ENCODE data around the gene FADS1. TPM values are rescaled to one million over a fixed set of nuclear protein-coding genes. Genes with fewer than 3 reads are reported as not detected.
A peak's percentile ranks its signal among the peaks of the same experiment; 100 is the strongest.

FADS1 gene
- total RNA-seq, 1 experiment from 2014 or later: 116 TPM

GRCh38 chr11:61792310-61793082, 24.3 kb downstream of the FADS1 start, which contains the start of the genes FEN1 and TMEM258:
Gene FEN1, plus strand, starts transcription at chr11:61792911. Its CDS starts 2,451 bp downstream, at chr11:61795362.
Gene TMEM258, minus strand, starts transcription at chr11:61792599. Its CDS starts 41 bp downstream, at chr11:61792558.
- ChIA-PET CTCF (interaction anchor here (0.8 to 2.5 kb wide), 12 partner anchors 23 to 315 kb away, joined by 3 to 24 read pairs (median 6); partner anchors contain the start of gene FADS1), POLR2A (interaction anchor here (0.5 to 2.6 kb wide), 13 partner anchors 8 to 331 kb away, joined by 3 to 60 read pairs (median 4); partner anchors contain the start of genes FADS1 and INCENP)
- Histone ChIP-seq H3K27me3 (replicated peaks; ENCODE audit: control insufficient read depth, insufficient read depth, low read length) (no peaks in the 10 kb centered on the region), H3K36me3 (ENCODE audit: control insufficient read depth, insufficient read depth, low read length) (peaks cover 8% of the 10 kb centered on the region), H3K4me3 (ENCODE audit: low read depth, low read length) (peak within 1 kb of the TSS; percentile 54), H3K4me1 (peaks cover 5% of the 10 kb centered on the region; the same call in 1 of the 2 replicates), H3K9me3 (no peaks in the 10 kb centered on the region)
- H3K27me3 Mint-ChIP-seq (ENCODE audit: insufficient read depth, unreplicated experiment): no peaks in the 10 kb centered on the region
- BruUV-seq (replicated peaks): no TSS peak
- intact Hi-C loops (cut with micrococcal nuclease; ENCODE audit: unreplicated experiment): loop anchor here (1.0 kb wide), 2 partner anchors 35 to 155 kb away; no protein-coding TSS in a partner anchor
- H3K4me3 Mint-ChIP-seq (ENCODE audit: unreplicated experiment): peak within 1 kb of the TSS; percentile 96
- peaks cover 21% of the 10 kb centered on the region for H3K4me1 Mint-ChIP-seq (ENCODE audit: low read depth, unreplicated experiment)
- no peaks in the 10 kb centered on the region for H3K9me3 Mint-ChIP-seq (ENCODE audit: unreplicated experiment)
- H3K36me3 Mint-ChIP-seq (ENCODE audit: insufficient read depth, unreplicated experiment): peaks cover 82% of the 10 kb centered on the region
- no peak for TF ChIP-seq CTCF (IDR thresholded peaks at IDR 0.05; ENCODE audit: insufficient read depth in 1 of 2, low read depth in 1 of 2, low read length in 1 of 2, severe bottlenecking in 1 of 2, unreplicated experiment in 1 of 2)
- peak within 1 kb of the TSS; percentile 100 for H3K27ac Mint-ChIP-seq (ENCODE audit: unreplicated experiment)
- DNase-seq: peak; percentile 90 to 91

DNA sequence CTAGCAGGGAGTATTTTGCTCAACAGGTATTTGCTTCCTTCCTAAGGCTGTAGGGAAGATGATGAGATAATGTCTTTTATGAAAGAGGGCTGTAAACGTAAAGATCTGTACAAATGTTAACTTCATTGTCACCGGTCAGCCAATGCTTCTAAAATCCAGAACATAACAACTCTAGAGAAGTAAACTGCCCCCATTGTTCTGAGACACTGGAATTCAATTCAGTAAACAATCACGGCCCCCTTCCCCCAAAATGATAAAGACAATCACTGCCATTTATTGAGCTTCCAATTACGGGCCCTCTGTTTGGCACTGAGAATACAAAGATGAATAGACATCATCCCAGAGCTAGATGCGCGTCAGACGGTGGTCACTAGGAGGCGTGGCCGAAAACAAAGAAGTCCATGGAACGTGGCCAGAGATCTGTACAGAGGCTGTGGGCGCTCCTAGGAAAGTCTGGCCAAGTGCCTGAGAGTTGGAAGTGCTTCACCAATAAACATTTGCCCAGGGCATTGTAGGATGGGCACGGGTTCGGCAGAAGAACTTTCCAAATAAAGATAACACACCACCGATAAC, 25.0 kb downstream of the FADS1 start:
- H3K9me3 Mint-ChIP-seq (ENCODE audit: unreplicated experiment): no peaks in the 10 kb centered on the region
- ChIA-PET CTCF (interaction anchor here (0.5 to 2.5 kb wide), 9 partner anchors 10 to 353 kb away, joined by 3 to 24 read pairs (median 5); no protein-coding TSS in a partner anchor), POLR2A (interaction anchor here (0.6 to 2.6 kb wide), 8 partner anchors 9 to 332 kb away, joined by 3 to 60 read pairs (median 4); partner anchors contain the start of genes FADS1 and INCENP)
- peak in 1 of 2 experiments; percentile 10 for TF ChIP-seq CTCF (IDR thresholded peaks at IDR 0.05; ENCODE audit: insufficient read depth in 1 of 2, low read depth in 1 of 2, low read length in 1 of 2, severe bottlenecking in 1 of 2, unreplicated experiment in 1 of 2)
- Histone ChIP-seq H3K4me1 (peaks cover 5% of the 10 kb centered on the region; the same call in 1 of the 2 replicates), H3K9me3 (no peaks in the 10 kb centered on the region), H3K36me3 (ENCODE audit: control insufficient read depth, insufficient read depth, low read length) (peaks cover 8% of the 10 kb centered on the region), H3K27me3 (replicated peaks; ENCODE audit: control insufficient read depth, insufficient read depth, low read length) (no peaks in the 10 kb centered on the region), H3K4me3 (ENCODE audit: low read depth, low read length) (peak overlapping the region; percentile 54)
- H3K36me3 Mint-ChIP-seq (ENCODE audit: insufficient read depth, unreplicated experiment): peaks cover 82% of the 10 kb centered on the region
- peak overlapping the region; percentile 100 for H3K27ac Mint-ChIP-seq (ENCODE audit: unreplicated experiment)
- H3K27me3 Mint-ChIP-seq (ENCODE audit: insufficient read depth, unreplicated experiment): no peaks in the 10 kb centered on the region
- H3K4me1 Mint-ChIP-seq (ENCODE audit: low read depth, unreplicated experiment): peaks cover 21% of the 10 kb centered on the region
- BruUV-seq (replicated peaks): TSS peak; percentile 86
- H3K4me3 Mint-ChIP-seq (ENCODE audit: unreplicated experiment): peak overlapping the region; percentile 96
- intact Hi-C loops (cut with micrococcal nuclease; ENCODE audit: unreplicated experiment): loop anchor here (1.0 kb wide), 2 partner anchors 35 to 155 kb away; no protein-coding TSS in a partner anchor
- peak; percentile 74 to 75 for DNase-seq

Measured in Caco-2 (cell line).